Measurements from ENCODE around the gene GTF2F2.
"Not testable (repeated sequence)": the region's sequence is repeated elsewhere in the genome, so short reads cannot be mapped to it uniquely, and the experiment has no call there.

The GTF2F2 gene

GRCh38 chr13:45257638-45258333, 137.5 kb downstream of the GTF2F2 start:
- DNase-seq = peak; percentile 64

GRCh38 chr13:45258334-45258675, 138.0 kb downstream of the GTF2F2 start:
- DNase-seq = no peak

DNA sequence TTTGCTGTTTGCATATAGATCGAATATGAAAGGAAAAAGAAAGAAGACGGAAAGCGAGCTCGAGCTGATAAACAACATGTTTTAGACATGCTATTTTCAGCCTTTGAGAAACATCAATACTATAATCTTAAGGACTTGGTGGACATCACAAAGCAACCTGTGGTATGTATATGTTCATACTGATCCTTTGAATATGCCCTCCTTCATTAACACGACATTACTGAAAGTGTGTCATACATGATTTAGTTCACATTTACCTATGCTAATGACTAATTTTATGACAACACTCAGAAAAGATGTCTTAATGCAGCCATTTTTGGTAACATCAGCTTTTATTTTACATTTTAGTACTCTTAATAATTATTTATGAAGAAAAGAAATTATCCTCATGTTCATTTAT, 146.9 kb downstream of the GTF2F2 start:
- no peak for DNase-seq

- peak; percentile 52 for DNase-seq
Measured at GRCh38 chr13:45269204-45269603, 148.9 kb downstream of the GTF2F2 start.

- DNase-seq = no peak
Measured at GRCh38 chr13:45276913-45277312, 156.6 kb downstream of the GTF2F2 start.

GRCh38 chr13:45278096-45278645, 157.9 kb downstream of the GTF2F2 start:
- DNase-seq = no peak

- DNase-seq = no peak
Measured at GRCh38 chr13:45280011-45280410, 159.7 kb downstream of the GTF2F2 start.

- DNase-seq = peak; percentile 66
Measured at GRCh38 chr13:45280751-45281634, 160.7 kb downstream of the GTF2F2 start.

DNA sequence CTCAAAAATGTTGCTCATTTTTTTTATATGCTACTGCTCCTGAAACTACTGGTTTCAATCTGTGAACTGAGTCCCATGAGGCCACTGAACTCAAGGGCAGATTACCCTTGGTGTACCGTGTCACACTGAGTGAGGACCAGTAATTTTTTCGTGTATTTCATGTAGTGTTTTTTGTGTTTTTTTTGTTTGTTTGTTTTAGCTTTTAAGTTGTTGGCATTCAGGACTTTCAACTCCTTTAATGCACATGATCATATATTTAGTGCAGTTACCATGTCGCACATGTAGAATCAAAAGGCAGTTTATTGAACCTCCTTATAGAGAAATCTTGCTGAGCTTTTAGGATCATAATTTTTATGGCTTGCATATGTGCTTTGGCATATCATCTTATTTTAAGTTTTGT, 162.7 kb downstream of the GTF2F2 start:
- no peak for DNase-seq

GRCh38 chr13:45289936-45290563, 169.7 kb downstream of the GTF2F2 start:
- DNase-seq = no peak

DNA sequence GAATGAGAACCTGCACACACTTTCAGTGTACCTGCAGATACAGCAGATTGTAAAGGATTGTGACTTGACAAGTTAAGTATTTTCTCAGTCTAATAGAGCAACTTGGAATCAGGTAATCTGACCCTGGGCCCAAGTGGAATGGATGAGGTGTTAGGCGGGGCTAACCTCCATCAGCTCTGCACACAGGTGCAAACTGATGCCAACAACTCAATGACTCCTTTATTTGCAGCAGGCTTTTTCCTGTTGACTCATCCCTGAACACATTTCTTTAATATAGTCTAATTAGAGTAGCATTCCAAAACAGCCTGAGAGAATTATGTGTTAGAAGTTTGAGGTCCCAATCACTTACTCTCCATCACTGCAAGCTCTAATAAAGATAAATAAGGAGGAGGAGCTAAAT, 171.9 kb downstream of the GTF2F2 start:
- no peak for DNase-seq

- no peak for DNase-seq
Measured at GRCh38 chr13:45295536-45295935, 175.2 kb downstream of the GTF2F2 start.

GRCh38 chr13:45296259-45296658, 175.9 kb downstream of the GTF2F2 start:
- no peak for DNase-seq

GRCh38 chr13:45297456-45298205, 177.3 kb downstream of the GTF2F2 start:
- no peak for DNase-seq

DNA sequence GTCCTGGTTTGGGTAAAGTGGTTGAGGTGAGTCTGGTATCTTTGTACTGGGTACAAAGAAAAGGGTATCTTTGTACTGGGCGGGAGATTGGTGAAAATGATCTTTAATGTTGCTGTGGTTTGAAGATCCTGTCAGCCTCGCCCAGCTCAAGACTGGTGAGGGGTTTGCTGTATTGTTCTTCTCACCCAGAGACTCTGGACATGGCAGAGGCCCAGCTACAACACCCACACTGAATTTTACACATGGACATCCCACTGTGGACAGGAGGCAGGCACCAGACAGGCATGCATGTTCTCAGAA, 177.8 kb downstream of the GTF2F2 start:
- DNase-seq = no peak

DNA sequence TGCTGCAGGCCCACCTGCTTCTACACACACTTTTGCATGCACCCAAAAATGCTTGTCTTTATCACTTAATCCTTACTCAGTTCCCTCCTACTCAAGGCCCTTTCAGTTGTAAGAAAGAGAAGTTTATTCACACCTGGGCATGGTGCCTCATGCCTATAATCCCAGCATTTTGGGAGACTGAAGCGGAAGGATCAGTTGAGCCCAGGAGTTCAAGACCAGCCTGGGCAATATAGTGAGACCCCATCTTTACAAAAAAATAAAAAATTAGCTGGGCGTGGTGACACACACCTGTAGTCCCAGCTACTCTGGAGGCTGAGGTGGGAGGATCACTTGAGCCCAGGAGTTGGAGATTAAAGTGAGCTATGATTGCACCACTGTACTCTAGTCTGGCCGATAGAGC, 178.2 kb downstream of the GTF2F2 start:
- not testable (repeated sequence) for DNase-seq

- peak; percentile 19 for DNase-seq
Measured at GRCh38 chr13:45299194-45299593, 178.9 kb downstream of the GTF2F2 start.

DNA sequence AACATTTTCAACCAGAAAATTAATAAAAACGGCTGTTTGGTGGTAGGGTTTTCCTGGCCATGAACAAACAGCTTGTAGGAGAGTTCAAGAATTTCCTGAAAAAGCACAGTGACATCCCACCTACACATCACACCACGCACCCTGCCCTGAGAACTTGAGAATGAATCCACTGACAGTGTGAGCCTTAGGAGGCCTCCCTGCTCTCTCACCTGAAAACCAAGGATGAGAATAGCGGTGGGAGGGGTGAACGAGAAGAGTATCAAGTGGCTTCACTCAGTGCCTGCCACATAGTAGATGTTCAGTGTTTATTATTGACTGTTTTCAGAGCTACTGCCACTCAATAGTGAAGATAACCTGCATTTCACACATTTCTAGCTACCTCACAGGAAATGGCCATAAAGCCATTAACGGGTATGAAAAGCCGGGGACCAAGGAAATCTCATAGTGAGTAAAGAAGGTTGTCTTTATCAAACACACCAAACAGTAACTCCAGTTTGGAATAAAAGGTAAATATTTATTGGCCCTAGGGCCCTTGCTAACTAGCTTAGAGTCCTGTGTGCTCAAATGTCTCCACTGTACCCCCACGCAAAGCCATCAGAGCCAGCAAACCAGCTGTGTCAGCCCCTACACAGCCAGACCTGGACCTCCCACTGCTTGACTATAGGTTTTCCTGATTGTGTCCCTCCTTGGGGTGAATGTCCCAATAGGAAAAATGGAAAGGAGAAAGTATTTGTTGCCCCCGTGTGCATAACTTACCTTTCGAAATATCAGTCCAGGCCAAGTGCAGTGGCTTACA, 180.1 kb downstream of the GTF2F2 start:
- DNase-seq = no peak

DNA sequence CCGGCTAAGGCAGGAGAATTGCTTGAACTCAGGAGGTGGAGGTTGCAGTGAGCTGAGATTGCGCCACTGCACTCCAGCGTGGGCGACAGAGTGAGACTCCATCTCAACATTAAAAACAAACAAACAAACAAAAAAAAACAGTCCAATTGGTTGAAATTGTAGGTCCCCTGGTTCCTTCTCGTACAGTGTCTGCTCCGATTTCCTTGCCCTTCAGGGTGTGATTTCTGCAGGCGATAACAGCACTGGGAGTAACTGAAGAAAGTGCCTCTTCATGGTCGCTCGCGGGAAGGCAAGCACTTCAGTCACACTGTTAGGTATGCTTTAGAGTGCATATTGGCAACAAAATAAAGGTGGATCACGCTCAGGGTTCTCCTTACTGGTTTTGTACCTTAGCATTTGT, 181.0 kb downstream of the GTF2F2 start:
- DNase-seq = no peak

DNA sequence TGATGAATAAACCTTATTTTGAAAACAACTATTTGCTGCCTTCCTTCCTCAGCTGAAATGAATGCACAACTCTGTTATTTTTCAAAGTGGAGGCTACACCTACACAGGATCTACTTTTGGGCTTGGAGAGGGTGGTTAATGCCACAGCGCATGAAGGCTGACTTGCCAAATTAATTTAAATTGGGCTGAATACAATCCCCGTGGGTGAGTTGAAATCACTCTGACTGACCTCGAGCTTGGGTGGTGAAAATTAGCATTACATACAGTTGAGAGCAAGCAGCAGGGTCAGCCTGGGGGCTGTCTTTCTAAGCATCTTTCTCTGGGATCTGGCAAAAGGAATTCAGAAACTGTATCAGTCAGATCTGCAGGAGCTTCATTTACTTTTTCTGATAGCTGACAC, 182.2 kb downstream of the GTF2F2 start:
- no peak for DNase-seq

GRCh38 chr13:45303026-45303425, 182.7 kb downstream of the GTF2F2 start:
- no peak for DNase-seq

DNA sequence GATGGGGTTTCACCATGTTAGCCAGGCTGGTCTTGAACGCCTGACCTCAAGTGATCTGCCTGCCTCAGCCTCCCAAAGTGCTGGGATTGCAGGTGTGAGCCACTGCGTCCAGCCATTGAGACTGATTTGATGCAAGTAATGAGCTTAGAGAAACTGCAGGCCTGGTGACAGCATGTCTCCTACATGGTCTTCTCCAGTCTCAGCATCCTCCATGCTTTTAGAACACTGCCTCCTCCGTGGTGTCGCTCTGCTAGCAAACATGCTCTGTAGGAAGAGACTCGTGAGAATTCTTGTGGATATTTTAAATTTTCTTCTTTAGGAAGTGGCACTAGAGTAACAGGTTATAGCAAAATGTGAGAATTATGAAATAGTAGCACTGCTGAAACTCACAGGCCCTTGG, 183.6 kb downstream of the GTF2F2 start:
- no peak for DNase-seq
